Uterus (tissue), 4 donors: ENCODE measurements around the gene PRR30. TPM values are rescaled to one million over a fixed set of nuclear protein-coding genes. Genes with fewer than 3 reads are reported as not detected.

Experiments used
- DNase-seq, 2 donors: peaks; one replicate each; pipeline ENCODE4 v3.0.0-alpha.2; 2019 to 2020
- H3K27ac ChIP-seq, 2 donors: fragments of 200-600 bp; sonication (generic); 1 replicate in 1 of 2; 2 replicates in 1 of 2; pipeline ENCODE4 v1.5.1; 2016 to 2018
- H3K27me3 ChIP-seq, 2 donors: fragments of 200-600 bp; sonication (generic); one replicate each; pipeline ENCODE4 v1.5.1; 2018 to 2019; ENCODE audit warnings: control low read depth in 1 of 2
- H3K36me3 ChIP-seq, 2 donors: fragments of 200-600 bp; sonication (generic); one replicate each; pipeline ENCODE4 v1.5.1; 2019; ENCODE audit warnings: control low read depth in 1 of 2
- H3K4me1 ChIP-seq, 2 donors: fragments of 200-600 bp; sonication (generic); one replicate each; pipeline ENCODE4 v1.5.1; 2018 to 2019; ENCODE audit warnings: control low read depth in 1 of 2
- H3K4me3 ChIP-seq, 2 donors: fragments of 200-600 bp; sonication (generic); 1 replicate in 1 of 2; 2 replicates in 1 of 2; pipeline ENCODE4 v1.5.1; 2018 to 2019; ENCODE audit warnings: mild to moderate bottlenecking in 1 of 2
- H3K9me3 ChIP-seq, 2 donors: fragments of 200-600 bp; sonication (generic); one replicate each; pipeline ENCODE4 v1.5.1; 2019; ENCODE audit warnings: control low read depth in 1 of 2
- POLR2A ChIP-seq, 2 donors: fragments of 450-650 bp; IDR thresholded peaks; one replicate each; pipeline ENCODE4 v1.6.1; 2016; ENCODE audit warnings: antibody characterized with exemption in 2 of 2, mild to moderate bottlenecking in 1 of 2, moderate library complexity in 1 of 2
- intact Hi-C: fragments of 100-400 bp; cut with DNase I; formaldehyde crosslinking; loops from one replicate; pipeline ENCODE4 v1.15.1; 2023; ENCODE audit warnings: low total_unique reads
- total RNA-seq, 4 donors: library from RNA; depleted of rRNA in 3 of 4; stranded (reverse); fragments of >200 nt in 3 of 4; gene quantifications; one replicate each; pipeline versions ENCODE4 v1.1.0 to v1.2.4, GENCODE V29; 2014 to 2023
- TF ChIP-seq, protein P1 (sequence below), 4 experiments: fragments of 200-600 bp in 2 of 4; fragments of 450-650 bp in 2 of 4; sonication (generic) in 2 of 4; IDR thresholded peaks; one replicate each; pipeline ENCODE4 v1.5.1; 2016 to 2019; ENCODE audit warnings: antibody characterized with exemption in 4 of 4, mild to moderate bottlenecking in 2 of 4, moderate library complexity in 1 of 4
- donor health status: DM: yes; HTN: yes; CAD: no.

Gene PRR30
- total RNA-seq, 4 donors from 2014 or later = not detected

GRCh38 chr2:27133905-27134780, 5.1 kb downstream of the PRR30 start, which contains the start of gene PREB:
Gene PREB, minus strand, starts transcription at chr2:27134636. Its CDS starts 215 bp downstream, at chr2:27134421.
- peak within 1 kb of the TSS; percentile 89 to 96 for H3K27ac ChIP-seq
- intact Hi-C loops = loop anchor here (10.0 kb wide), 1 partner anchor 61 kb away; no protein-coding TSS in a partner anchor
- H3K4me3 ChIP-seq = peak within 1 kb of the TSS; percentile 83 to 99
- no peaks in the 10 kb centered on the region for H3K36me3 ChIP-seq
- H3K27me3 ChIP-seq = no peaks in the 10 kb centered on the region
- H3K4me1 ChIP-seq = peaks cover 0 to 12% of the 10 kb centered on the region in 2 donors
- no peaks in the 10 kb centered on the region for H3K9me3 ChIP-seq
- DNase-seq = peak; percentile 95 to 98
- TF ChIP-seq POLR2A (IDR thresholded peaks at IDR 0.05) = peak; percentile 86 to 98
- TF ChIP-seq, protein P1, sequence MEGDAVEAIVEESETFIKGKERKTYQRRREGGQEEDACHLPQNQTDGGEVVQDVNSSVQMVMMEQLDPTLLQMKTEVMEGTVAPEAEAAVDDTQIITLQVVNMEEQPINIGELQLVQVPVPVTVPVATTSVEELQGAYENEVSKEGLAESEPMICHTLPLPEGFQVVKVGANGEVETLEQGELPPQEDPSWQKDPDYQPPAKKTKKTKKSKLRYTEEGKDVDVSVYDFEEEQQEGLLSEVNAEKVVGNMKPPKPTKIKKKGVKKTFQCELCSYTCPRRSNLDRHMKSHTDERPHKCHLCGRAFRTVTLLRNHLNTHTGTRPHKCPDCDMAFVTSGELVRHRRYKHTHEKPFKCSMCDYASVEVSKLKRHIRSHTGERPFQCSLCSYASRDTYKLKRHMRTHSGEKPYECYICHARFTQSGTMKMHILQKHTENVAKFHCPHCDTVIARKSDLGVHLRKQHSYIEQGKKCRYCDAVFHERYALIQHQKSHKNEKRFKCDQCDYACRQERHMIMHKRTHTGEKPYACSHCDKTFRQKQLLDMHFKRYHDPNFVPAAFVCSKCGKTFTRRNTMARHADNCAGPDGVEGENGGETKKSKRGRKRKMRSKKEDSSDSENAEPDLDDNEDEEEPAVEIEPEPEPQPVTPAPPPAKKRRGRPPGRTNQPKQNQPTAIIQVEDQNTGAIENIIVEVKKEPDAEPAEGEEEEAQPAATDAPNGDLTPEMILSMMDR (IDR thresholded peaks at IDR 0.05) = peak; percentile 41 to 68 (median 42)

DNA sequence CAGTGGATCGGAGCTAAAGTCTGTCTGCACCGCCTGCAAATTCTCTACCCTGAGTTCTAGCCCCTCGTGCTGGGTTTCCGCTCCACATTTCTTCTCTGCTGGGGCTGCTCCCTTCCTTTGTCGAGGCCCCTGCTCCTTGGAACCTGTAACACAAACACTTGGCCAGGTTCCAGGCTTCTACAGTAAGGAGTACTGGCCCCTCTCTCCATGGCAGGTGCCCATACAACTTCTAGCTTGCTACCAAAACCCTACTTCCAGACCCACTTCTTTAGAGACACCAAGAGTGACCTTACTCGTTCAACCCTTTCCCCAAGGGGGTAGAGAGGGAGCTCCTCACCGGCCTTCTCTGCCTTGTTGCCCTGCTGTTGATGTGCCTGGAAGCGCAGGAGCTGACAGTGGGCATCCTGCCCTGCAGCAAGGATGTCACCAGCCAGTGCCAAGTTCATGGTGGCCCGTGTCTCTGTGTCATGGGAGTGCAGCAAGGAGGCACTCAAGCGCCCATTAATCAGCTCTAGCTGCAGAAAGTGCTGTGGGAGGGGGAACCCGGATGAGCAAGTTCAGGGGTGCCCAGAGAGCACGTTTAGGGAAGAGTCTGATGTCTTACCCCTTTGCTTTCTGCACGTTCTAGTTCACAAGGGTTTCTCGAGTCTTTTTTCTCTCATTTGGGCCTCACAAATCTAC, 5.9 kb downstream of the PRR30 start:
- H3K27me3 ChIP-seq = no peaks in the 10 kb centered on the region
- peak overlapping the region; percentile 83 to 99 for H3K4me3 ChIP-seq
- no peaks in the 10 kb centered on the region for H3K36me3 ChIP-seq
- TF ChIP-seq POLR2A (IDR thresholded peaks at IDR 0.05) = no peak
- TF ChIP-seq, protein P1 (IDR thresholded peaks at IDR 0.05) = no peak
- no peak for DNase-seq
- H3K9me3 ChIP-seq = no peaks in the 10 kb centered on the region
- H3K4me1 ChIP-seq = peaks cover 0 to 12% of the 10 kb centered on the region in 2 donors
- intact Hi-C loops = loop anchor here (10.0 kb wide), 1 partner anchor 61 kb away; no protein-coding TSS in a partner anchor
- H3K27ac ChIP-seq = peak overlapping the region; percentile 89 to 96

GRCh38 chr2:27131429-27131828, 7.8 kb downstream of the PRR30 start:
- DNase-seq = no peak
- no peaks in the 10 kb centered on the region for H3K27me3 ChIP-seq
- H3K9me3 ChIP-seq = no peaks in the 10 kb centered on the region
- H3K4me1 ChIP-seq = peaks cover 0 to 12% of the 10 kb centered on the region in 2 donors
- no peak overlapping the region for H3K4me3 ChIP-seq
- H3K36me3 ChIP-seq = no peaks in the 10 kb centered on the region
- TF ChIP-seq POLR2A (IDR thresholded peaks at IDR 0.05) = no peak
- TF ChIP-seq, protein P1 (IDR thresholded peaks at IDR 0.05) = no peak
- intact Hi-C loops = loop anchor here (10.0 kb wide), 1 partner anchor 63 kb away; no protein-coding TSS in a partner anchor
- no peak overlapping the region for H3K27ac ChIP-seq

DNA sequence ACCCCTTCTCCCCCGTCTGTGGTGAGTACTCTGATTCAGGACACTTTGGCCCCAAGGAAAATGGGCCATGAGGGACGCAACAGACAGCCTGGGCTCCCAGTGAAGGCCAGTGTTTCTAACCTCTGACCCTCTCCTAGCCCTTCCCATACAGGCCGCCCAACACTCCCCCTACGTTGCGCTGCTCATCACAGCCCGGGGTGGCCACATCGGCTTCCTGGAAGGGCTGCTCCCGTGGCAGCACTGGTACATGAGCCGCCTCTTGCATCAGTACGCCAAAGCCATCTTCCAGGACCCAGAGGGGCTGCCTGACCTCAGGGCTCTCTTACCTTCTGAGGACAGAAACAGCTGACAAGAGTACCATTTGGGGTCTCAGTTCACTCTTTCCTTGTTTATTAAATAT, 8.8 kb downstream of the PRR30 start:
- Histone ChIP-seq H3K27me3 (no peaks in the 10 kb centered on the region), H3K4me3 (no peak overlapping the region), H3K4me1 (peaks cover 0 to 12% of the 10 kb centered on the region in 2 donors), H3K9me3 (no peaks in the 10 kb centered on the region), H3K27ac (no peak overlapping the region), H3K36me3 (no peaks in the 10 kb centered on the region)
- DNase-seq = no peak
- no peak for TF ChIP-seq POLR2A (IDR thresholded peaks at IDR 0.05)
- TF ChIP-seq, protein P1 (IDR thresholded peaks at IDR 0.05) = no peak
- intact Hi-C loops = loop anchor here (10.0 kb wide), 1 partner anchor 64 kb away; no protein-coding TSS in a partner anchor
